ENCODE measurements around the gene CDK17. TPM values are rescaled to one million over a fixed set of nuclear protein-coding genes. Genes with fewer than 3 reads are reported as not detected.
"Not testable (repeated sequence)": the region's sequence is repeated elsewhere in the genome, so short reads cannot be mapped to it uniquely, and the experiment has no call there.

Gene CDK17
- total RNA-seq, 1 donor from 2014 or later: 224 TPM

DNA sequence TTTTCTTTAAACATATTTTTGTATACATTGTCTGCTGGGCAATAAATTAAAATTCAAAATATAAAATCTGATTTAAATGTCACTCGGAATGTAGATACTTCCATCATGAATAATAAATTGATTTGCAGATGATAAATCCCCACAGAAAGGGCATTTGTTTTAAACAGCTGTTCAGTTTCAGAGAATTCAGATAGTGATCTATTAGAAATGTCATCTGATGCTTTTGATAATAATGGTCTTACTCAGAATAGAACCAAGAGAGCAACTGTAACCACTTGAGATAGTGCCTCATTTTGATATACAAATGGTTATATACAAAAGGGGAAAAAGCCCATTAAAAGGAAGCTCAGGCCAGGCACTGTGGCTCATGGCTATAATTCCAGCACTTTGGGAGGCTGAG is 43.4 kb downstream of the CDK17 start:
- DNase-seq (ENCODE audit: low read depth, low spot score): no peak

DNA sequence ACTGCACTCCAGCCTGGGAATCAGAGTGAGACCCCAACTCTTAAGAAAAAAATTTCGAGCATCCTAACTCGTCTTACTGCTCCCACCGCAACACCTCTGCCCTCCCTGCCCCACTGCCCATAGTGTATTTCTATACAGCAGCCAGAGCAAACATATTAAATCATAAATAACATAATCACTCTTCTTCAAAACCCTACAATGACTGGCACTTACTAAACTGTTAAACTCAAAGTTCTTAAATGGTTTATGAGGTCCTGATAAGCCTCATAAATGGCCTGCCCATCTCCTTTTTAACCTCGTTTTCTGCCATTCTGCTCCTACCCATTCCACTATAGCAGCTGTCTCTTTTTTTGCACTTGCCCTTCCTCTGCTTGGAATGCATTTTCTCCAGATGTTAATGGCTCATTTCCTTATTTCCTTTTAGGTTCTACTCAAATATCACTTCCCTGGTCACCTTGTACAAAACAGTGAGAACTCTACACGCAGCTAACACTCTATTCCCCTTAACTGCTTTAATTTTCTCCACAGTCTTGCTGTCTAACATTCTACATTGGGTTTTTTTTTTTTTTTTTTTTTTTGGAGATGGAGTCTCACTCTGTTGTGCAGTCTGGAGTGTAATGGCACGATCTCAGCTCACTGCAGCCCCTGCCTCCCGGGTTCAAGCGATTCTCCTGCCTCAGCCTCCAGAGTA is 45.2 kb downstream of the CDK17 start:
- DNase-seq (ENCODE audit: low read depth, low spot score): no peak

DNA sequence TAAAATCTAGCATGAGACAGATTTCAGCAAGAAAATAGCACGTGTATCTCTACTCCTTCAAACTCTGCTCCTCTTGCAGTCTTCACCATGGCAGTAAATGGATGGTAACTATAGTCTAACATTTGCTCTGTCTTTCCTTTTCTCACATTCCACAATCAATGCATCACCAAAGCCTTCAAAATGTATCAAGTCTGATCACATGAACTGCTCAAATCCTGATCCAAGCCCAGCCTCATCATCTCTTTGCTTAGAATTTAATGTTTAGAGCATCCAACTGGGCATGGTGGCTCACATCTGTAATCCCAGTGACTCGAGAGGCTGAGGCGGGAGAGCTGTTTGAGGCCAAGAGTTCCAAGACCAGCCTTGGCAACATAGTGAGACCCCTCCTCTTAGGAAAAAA is 45.9 kb downstream of the CDK17 start:
- DNase-seq (ENCODE audit: low read depth, low spot score): no peak

DNA sequence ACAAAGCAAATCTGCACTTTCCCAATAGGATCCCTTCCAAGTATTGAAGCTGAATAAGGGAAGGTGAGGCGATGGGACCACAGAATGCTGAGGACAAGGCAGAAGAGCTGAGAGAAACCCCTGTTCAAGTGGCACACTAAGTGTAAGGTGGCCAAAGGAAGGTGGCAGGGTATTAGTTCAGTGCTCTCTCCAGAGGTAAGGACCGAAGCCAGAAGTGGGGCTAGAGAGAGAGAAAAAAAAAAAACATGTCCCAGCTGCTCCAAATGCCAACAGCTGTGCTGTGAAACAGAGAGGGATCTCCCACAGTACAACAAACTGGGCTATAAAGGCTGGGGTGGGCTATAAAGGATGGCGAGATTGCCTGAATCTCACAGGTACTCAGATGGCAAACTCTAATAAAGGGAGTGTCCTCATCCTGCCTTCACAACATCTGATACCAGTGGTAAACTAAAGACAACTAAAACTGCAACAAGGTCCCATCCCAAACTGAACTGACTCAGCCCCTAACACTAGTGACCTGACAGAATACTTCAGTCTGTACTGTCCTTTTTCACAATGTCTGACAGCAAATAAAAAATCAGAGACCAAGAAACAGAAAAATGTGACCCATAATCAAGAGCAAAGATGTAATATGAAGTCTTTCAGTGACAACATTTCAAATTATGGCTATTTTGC is 47.9 kb downstream of the CDK17 start:
- DNase-seq (ENCODE audit: low read depth, low spot score): no peak

DNA sequence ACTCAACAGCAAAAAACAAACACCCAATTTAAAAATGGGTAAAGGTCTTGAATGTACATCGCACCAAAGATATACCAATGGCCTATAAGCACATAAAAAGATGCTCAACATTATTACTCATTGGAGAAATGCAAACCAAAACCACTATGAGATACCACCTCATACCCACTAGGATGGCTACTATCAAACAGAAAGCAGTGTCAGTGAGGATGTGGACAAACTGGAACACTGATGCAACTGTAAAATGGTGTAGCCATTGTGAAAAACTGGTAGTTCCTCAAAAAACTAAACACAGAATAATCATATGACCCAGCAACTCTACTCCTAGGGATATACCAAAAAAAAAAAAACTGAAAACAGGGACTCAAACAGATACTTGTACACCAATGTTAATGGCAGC is 49.3 kb downstream of the CDK17 start:
- DNase-seq (ENCODE audit: low read depth, low spot score): no peak

DNA sequence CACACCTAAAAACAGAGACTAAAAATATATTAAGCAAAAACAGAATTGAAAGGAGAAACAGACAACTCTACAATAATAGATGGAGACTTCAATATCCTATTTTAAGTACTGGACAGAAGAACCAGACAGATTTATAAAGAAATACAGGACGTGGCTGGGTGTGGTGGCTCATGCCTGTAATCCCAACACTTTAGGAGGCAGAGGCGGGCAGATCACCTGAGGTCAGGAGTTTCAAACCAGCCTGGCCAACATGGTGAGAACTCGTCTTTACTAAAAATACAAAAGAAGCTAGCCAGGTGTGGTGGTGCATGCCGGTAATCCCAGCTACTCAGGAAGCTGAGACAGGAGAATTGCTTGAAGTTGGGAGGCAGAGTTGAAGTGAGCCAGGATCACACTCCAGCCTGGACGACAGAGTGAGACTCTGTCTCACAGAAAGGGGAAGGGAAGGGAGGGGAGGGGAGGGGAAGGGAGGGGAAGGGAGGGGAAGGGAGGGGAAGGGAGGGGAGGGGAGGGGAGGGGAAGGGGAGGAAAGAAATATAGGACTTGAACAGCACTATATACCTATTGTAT is 53.0 kb downstream of the CDK17 start:
- DNase-seq (ENCODE audit: low read depth, low spot score): no peak

DNA sequence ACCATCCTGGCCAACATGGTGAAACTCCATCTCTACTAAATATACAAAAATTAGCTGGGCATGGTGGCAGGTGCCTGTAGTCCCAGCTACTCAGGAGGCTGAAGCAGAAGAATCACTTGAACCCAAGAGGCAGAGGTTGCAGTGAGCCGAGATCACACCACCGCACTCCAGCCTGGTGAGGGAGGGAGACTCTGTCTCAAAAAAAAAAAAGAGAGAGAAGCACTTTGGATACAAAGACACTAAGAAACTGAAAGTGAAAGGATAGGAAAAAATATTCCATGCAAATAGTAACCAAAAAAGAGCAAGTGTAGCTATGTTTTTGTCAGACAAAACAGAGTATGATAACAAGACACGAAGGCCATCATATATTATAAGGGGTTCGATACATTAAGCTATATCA is 53.5 kb downstream of the CDK17 start:
- not testable (repeated sequence) for DNase-seq (ENCODE audit: low read depth, low spot score)

DNA sequence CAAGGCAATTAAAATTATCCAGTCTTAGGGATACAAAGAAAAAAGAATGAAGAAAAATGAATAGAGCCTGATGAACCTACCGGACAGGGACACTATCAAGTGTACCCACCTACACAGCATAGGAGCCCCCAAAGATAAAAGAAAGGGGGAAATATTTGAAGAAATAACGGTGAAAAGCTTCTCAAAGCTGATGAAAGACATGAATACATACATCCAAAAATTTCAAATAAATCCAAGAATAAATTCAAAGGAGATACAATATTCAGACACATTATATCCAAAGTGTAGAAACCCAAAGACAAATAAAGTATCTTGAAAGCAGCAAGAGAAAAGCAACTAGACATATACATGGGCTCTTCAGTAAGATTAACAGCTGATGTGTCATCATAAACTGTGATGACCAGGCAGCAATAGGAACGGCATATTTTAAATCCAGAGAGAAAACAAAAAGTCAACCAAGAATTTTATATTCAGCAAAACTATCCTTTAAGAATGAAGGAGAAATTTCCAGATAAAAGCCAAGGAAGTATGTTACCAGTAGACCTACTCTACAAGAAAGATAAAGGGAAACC is 56.0 kb downstream of the CDK17 start:
- DNase-seq (ENCODE audit: low read depth, low spot score): no peak

DNA sequence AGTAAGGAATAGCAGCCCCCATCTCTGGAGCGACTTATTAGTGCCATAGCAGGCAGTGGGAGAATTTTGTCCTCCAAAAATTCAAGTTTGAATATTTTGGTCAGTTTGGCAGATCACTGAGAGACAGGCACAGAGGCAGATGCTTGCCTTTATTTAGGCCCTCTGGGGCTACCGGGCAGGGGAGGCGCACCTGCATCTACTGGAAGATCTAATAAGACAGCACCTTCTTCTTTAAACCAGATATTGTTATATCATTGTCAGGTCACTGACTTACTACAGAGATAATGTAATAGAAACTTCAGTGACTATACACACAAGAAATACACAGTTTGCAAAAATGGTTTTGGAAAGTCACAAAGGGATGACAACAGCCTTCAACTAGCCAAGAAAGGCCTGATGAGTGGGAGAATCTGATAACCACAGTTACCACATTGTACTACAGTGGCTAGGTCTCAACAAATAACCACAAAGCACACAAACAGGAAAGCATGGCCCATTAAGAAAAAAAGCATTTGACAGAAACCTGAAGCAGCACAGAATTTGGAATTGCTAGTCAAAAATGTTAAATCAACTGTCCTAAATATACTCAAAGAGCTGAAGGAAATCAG is 56.8 kb downstream of the CDK17 start:
- DNase-seq (ENCODE audit: low read depth, low spot score): no peak

DNA sequence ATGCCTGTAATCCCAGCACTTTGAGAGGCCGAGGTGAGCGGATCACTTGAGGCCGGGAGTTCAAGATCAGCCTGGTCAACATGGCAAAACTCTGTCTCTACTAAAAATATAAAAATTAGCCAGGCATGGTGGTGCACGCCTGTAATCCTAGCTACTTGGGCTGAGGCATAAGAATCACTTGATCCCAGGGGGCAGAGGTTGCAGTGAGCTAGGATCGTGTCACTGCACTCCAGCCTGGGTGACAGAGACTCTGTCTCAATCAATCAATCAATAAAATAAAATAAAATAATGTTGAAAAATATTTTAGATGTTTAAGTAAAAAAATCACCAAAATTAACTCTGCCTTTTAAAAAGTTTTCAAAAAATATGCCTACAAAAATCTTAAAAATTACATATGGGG is 60.6 kb downstream of the CDK17 start:
- not testable (repeated sequence) for DNase-seq (ENCODE audit: low read depth, low spot score)

DNA sequence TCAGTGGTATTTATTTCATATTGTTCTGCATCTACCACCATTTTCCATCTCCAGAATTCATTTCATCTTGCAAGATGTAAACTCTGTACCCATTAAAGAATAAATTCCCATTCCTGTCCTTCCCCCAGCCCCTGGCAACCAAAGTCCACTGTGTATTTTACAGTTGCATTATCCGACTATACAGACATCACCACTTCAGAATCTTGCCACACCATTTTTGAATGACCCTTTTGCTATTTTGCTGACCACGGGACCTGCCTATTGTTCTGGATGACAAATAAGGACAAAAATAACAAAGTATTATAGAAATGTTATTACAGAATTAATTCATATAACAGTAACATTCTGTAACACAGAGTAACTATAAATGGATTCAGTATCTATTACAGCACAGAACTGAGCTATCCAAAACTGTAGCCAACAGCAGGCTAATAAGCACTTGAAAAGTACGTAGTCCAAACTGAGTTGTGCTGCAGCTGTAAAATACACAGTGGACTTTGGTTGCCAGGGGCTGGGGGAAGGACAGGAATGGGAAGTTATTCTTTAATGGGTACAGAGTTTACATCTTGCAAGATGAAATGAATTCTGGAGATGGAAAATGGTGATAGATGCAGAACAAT is 61.3 kb downstream of the CDK17 start:
- no peak for DNase-seq (ENCODE audit: low read depth, low spot score)

DNA sequence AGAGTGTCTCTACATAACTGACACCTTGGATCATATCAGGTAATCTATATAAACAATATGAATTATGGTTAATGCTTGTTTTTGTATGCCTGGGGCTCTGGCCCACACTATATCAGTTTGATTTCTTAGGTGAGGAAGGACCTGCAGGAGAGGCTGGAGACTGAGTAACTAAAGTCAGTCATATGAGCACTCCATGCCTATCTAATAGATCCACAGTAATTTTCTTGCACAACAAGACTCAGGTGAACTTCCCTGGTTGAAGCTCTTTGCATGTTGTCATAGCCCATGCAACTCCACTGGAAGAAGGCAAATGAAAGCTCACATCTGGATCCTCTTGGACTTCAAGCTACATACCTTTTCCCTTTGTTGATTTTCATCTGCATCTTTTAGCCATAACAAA is 62.3 kb downstream of the CDK17 start:
- no peak for DNase-seq (ENCODE audit: low read depth, low spot score)

DNA sequence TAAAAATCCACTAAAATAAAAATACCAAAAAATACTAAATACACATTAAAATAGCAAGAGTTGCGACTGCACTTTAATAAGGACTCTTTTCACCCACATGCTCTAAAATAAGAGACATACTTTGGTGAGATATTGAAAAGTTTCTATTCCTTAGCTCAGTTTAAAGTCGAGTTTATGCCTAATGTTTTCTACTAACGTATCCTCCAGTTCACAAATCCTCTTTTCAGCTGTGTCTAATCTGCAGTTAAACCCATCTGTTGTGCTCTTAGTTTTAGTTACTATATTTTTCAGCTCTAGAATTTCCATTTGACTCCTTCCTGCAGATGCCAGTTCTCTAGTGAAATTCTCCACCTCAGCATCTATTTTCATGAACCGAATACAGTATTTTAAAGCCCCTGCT is 63.8 kb downstream of the CDK17 start:
- no peak for DNase-seq (ENCODE audit: low read depth, low spot score)

DNA sequence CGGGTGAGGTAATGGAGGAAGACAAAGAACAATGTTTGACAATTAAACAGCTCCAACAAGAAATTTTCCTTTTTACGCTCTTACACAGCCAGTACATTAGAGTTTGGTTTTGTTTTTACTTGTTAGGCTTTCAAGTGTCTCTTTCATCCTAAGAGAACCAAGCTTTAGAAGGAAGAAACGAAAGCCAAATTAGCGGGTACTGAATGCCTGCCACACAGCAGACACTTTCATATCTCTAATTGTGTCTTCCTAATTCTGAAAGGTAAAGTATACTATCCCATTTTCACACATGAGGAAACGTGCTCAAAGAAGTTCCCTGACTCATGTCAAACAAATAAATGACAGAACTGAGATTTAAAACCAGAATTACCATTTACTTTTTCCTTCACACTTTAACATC is 65.0 kb downstream of the CDK17 start:
- no peak for DNase-seq (ENCODE audit: low read depth, low spot score)

DNA sequence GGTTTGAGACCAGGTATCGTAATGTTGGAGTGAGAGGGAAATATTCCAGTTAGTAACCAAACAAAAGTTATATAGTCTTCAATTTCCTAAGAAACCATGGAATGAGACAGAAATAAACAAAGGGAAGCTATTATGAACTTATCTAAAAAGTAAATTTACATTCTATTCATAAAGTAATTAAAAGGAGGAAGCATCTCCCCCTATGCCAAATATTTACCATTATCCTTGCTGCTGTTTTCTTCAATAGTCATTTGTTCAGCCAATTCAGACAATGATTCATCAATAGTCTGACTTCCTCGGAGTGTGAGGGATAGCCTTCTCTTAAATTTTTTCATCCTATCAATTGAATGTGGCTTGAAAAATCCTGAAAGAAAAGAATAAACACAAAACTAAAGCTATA is 65.7 kb downstream of the CDK17 start:
- DNase-seq (ENCODE audit: low read depth, low spot score): no peak

DNA sequence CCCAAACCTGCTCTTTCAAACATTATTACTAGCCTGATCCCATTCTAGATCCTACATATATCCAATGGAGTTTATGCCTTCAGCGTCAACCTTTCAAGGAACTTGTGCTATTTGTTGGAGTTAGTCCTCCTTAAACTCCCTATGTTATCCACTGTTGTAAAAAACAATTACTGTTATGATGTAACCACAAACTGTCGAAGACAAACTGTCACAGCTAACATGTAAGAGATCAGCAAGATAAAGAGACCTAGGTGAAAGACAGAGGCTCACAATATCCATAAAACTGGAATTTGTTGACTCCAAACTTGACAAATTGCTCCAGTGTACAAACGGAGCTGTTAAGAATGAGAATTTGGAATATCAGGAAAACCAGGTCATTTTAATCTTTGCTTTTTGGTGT is 70.7 kb downstream of the CDK17 start:
- no peak for DNase-seq (ENCODE audit: low read depth, low spot score)

DNA sequence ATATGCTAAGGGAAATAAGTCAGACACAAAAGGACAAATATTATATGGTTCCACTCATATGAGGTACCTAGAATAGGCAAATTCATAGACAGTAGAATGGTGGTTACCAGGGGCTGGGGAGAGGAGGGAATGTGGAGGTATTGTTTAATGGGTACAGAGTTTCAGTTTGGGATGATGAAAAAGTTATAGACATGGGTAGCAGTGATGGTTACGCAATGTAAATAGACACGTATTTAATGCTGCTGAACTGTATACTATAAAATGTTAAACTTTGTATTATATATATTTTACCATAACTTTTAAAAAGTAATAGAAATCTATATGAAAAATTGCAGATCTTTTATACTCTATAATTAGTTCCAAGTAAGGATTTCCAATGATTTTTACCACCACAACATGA is 71.2 kb downstream of the CDK17 start:
- no peak for DNase-seq (ENCODE audit: low read depth, low spot score)

DNA sequence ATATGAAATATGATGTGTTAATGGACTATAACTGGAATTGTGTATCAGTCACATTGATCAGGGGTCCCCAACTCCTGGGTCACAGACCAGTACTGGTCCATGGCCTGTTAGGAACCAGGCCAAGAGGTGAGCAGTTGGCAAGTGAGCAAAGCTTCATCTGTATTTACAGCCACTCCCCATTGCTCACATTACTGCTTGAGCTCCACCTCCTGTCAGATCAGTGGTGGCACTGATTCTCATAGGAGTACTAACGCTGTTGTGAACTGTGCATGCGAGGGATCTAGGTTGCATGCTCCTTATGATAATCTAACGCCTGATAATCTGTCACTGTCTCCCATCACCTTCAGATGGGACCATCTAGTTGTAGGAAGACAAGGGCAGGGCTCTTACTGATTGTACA is 72.3 kb downstream of the CDK17 start:
- no peak for DNase-seq (ENCODE audit: low read depth, low spot score)

DNA sequence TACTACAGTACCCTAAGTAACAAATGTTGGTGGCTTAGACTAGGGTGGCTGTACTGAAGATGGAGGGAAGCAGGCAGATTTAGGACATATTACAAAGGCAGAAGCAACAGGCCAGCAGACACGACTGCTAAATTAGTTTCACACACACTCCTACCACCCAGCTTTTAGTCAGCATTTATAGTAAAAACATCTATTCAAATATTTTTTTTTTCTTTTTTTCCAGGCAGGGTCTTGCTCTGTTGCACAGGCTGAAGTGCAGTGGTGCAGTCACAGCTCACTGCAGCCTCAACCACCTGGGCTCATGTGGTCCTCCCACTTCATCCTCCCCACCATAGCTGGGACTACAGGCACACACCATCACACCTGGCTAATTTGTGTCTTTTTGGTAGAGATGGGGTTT is 72.9 kb downstream of the CDK17 start:
- DNase-seq (ENCODE audit: low read depth, low spot score): no peak

DNA sequence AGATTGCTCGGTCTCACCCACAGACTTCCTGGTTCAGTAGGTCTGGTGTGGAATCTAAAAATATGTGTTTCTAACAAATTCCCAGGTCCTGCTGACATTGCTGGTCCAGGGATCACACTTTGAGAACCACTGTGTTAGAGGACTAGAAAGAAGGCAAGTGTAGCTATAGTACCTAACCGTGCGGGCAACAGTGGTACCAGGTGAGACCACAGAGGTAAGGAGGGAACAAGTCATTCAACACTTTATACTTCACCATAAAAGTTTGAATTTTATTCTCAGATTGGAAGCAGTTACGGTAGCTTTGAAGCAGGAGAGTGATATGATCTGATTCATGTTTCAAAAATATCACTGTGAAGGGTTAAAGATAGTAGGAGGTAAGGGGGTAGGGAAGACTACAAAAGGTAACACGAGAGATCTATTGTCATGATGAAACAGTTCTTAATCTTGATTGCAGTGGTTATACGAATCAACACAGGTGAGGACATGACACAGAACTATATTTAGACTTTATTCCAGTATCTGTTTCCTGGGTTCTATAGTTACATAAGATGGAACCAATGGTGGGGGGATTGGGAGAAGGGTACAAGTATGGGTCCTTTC is 73.5 kb downstream of the CDK17 start:
- DNase-seq (ENCODE audit: low read depth, low spot score): no peak

DNA sequence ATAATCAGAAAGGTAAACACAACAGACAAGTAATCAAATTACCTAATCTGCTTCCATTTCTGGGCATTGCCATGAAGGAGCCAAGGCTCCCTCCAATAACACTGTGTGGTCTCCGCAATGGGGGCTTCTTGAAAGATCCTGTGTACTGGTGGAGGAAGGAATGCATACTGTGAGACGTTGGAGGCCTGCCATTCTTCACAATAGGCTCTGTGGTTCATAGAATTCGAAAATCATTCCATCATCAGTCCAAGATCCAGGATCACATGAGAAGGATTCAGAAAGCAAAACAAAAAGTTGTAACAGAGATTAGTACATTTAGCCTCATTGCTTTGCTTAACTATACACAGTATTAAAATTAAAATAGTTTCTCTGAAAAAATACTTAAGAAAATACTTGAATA is 76.3 kb downstream of the CDK17 start:
- no peak for DNase-seq (ENCODE audit: low read depth, low spot score)
